Activated CD8-positive, alpha-beta memory T cell treated with anti-CD3 and anti-CD28 coated beads for 4 hours (primary cell): Measurements from ENCODE around the gene PDZRN4.

Experiments
- DNase-seq, 2 donors: peaks; one replicate each; pipeline ENCODE4 v3.0.0-alpha.2; 2020; ENCODE audit warnings: low read depth in 2 of 2

The PDZRN4 gene

DNA sequence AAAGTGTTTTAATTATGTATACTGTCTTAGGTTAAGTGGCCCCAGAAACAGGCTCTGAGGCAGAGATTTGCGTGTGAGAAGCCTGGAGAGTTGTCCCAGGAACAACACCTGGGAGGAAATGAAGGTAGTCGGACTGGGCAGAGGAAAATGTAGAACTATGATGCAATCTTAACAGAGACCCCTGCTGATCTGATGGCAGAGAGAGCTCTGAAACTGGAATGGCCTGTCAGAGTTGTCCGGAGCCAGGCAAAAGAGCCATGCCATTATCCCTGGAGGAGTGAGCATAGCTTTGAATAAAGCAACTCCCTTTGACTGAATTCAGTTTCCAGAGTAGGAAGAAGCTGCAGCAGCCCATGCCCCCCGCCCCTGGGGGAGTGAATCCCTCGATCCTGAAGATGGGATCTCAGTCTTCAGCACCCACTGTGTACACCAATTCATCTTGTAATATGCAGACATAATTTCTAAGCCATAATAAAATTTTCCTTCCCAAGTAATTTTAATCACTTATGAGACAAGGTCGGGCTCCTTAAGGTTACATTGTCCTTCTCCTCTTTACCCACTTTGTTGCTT lies 264.8 kb downstream of the PDZRN4 start:
- DNase-seq, result no peak

DNA sequence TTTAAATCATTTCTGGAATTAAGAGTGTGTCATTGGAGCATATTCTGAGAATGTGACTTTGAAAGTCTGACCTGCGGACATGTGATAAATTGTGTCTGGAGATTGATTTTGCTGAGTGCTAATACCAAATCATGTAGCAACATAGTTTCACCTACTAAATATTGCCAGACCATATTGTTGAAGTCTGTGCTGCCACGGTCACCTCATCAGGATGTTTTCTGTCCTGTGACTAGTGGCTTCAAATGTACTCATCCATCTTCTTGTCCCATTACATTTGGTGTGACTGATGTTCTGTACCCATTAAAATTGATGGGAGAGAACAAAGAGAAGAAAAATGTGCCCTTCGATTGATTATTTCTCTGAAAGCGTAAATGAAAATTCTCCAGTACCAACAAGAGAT lies 265.3 kb downstream of the PDZRN4 start:
- no peak for DNase-seq

DNA sequence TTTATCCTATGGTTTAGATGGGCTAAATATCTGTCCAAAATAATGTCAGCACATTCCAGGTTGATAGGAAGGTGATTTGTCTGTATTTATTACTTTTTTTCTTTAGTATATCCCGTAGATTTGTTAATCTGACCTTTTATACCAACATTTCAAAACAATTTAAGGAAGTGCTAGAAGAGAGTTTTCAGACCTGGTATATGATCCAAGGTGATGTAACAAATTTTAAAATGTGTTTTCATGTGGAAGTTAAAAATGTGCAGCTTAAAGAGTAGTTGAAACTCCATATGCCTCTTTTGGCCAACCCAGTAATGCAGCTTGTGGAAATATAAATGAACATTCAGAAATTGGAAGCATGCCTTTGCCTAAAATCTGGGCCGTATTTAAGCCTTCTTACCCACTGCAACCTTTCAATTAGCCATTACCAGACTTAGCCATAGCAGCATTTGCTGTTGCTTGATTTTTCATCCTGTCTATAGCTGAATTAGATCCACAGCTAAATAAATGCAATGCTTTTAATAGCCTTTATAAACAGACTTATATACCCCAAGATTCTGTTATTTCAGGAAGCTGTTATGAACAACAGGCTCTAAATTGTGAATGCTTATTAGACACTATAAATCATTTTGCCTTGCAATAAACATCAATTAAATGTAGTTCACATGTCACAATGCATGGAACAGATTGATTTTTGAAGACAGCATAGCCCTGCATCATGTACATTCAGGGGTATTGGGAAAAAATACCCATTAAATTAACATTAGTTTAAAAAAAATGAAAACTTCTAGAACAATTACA lies 271.2 kb downstream of the PDZRN4 start:
- DNase-seq, result no peak

DNA sequence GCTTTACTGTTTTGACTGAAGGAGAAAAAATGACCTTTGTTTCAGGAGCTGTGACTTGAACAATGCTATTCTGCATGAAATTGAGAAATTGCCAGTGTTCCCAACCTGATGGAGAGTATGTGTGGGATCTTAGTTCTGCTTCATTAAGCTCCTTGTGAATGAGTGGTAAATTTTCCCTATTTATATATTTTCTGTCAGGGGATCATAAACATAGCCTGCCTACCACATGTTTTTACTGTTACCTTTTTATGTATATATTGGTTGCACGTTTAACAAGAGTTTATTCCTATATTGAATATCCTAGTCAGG lies 271.7 kb downstream of the PDZRN4 start:
- DNase-seq, result no peak

DNA sequence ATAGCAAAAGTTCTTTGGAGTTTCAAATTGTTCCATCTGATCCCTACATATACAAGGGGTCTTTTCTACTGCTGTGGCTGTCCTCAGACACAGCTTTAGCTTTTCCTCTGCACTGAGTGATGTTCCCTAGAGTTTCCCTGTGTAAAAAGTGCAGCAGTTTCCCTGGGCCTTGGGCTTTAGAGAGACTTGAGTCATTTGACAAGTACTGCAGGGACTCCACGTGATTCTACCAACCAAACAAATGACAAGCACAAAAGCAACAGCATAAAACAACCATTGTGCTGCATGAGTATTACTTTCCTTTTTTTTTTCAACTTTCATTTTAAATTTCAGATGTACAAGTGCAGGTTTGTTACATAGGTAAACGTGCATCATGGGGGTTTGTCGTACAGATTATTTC lies 272.8 kb downstream of the PDZRN4 start:
- no peak for DNase-seq

DNA sequence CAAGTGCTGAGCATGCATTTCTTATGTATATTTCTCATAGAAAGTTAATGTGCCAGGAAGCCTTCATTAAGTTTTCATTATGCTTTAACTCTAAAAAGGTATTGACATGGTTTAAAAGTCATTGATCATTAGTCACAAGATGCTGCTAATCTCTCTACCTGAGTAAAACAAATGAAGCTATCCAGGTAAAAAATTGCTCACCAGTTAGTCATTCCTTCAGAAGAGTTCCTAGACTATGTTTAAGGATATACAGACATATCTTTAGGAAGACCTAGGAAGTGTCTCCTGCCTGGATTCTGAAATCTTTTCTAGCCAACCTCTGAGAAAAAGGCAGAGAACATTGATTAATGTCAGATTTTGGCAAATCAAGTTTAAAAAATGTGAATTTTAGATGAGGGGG lies 274.2 kb downstream of the PDZRN4 start:
- no peak for DNase-seq

DNA sequence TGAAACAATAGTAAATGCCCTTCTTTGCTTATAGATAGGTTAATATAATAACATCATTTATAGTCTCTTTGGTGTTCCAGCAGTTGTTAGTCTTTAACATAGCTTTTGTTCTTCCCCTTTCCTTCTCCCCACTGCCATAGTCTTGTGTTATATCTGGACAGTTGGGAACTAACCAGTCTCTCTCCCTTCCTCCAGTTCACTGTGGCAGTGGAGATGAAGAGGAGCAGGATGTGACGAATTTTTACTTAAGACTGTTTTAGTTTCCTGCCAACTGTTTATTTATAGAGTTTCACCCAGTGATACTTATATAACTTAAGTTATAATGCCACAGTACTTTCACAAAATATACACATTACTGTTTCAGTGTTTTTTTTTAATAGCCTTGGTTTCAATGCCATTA lies 277.4 kb downstream of the PDZRN4 start:
- DNase-seq, result no peak

DNA sequence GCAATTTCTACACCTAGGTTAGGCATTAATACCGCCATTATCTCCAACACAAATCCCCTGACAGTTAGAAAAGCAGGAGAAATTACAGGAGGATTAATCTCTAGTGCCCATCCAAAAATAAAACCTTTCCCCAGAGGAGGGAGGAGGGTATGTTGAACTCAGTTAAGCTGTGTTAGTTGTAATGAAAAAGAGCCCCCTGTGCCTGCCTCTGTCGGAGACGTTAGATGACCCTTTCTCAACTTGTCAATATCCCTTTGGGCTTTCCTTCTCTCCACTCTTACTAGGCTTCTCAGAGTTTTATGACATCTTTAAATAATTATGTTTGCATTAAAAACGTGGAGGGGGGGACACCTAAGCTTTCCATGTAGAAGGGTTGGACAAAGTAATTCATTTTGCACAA lies 278.2 kb downstream of the PDZRN4 start:
- DNase-seq, result no peak

DNA sequence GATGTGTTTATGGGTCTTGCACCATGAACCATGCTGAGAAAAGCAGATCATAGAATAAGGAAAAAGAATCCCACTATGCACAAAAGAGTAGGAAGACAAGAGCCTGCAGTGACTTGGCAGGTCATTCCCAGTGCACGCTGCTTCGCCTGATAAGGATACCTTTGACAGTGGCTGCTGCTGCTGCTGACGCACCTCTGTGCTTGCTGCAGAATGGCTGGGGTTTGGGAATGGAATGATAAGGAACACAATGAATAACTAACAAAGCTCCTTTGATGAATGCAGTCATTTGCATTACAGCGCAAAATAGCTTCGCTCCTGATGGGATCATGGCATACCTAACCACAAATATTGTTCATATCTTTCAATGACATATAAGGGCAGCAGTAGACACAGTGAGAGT lies 278.7 kb downstream of the PDZRN4 start:
- DNase-seq, result no peak

DNA sequence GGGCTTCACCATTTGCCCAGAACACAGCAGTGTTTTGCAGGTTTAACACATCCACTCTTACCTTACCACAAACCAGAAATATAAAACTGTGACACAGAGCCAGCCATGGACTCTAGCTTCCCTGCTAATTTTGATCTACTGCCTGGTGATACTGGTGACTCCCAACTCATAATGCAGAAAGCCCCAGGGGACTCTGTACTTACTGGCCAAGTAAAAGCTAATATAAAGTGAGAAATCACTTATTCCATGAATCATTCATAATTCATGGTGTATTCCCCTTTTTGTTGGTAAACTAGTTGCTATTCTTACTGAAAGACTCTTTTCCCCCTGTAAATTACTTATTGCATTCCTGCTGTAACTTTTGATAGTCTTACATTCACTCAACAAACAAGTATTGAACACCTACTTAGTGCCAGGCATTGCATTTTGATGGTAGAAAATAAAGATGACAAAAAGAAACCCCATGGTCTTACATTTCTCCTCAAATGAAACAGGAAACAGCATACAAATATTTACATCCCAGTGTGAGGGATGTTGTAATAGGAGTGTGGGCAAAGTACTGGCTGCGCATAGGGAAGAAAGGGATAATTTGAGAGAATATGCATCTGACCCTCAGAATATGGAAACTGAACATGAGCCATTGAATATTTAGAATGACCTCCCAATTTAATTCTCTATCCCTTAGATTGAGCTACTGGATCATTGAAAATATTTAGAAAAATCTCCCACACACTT lies 279.6 kb downstream of the PDZRN4 start:
- DNase-seq, result no peak

DNA sequence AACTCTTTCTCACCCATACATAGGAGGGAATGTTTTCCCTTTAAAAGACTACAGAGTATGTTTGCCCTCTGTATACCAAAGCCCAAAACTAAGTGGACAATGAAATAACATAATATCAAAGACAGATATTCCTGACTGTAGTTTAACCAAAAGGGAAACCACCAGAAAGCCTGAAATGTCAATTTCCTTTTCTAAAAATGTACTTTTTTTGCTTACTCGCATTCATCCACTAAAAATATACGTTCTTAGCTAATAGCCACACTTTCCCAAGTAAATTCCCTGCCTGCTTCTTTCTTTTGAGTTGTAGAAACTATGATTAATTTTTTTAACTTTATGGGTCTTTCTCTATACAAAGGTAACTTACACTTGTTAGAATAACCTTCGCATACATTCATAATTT lies 280.2 kb downstream of the PDZRN4 start:
- DNase-seq, result no peak

DNA sequence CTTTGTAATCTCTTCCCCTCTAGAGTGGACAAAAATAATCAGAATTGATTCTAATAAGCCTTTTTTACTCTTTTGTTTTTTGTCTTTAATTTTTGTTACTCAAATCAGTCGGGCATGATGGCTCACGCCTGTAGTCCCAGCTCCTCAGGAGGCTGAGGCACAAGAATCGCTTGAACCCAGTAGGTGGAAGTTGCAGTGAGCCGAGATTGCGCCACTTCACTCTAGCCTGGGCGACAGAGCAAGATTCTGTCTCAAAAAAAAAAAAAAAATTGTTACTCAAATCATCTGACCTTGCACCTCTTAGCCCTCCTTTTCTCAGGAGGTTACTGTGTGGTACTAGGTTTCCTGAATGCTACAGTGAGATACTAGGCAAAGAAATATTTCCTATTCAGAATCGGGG lies 280.6 kb downstream of the PDZRN4 start:
- no peak for DNase-seq

DNA sequence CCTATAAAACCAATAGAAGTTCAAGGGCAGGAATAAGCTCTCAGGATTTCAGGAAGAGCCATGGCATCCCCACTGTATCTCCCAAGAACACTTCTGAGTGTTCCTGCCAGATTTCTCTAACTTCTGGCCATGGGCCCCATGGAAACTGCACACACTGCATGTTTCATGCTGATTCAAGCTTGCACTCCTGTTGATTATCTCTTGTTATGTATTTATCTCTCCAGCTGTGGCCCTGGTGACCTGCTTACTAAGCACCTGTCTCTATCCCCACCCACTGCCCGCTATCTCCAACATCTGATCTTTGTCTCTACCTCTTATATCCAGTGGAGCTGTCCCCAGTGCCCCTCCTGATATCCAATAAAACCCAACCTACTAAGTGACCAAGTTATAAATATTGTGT lies 285.3 kb downstream of the PDZRN4 start:
- DNase-seq, result no peak

DNA sequence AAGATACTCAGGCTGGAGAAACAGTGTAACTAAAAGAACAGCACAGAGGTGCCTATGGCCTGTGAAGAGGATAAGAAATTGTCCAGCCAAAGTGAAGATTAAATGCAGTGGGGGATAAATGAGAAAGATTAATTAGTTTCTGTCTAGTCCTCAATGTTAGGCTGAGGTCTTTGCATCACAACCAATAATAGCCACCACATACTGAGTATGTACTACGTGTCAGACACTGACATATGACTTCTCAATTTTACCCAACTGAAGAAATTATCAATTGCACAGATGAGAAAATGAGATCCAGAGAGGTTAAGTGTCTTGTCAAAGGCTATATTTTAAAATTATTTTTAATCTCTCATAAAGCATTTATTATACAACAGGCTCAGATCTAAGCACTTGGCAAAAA lies 285.9 kb downstream of the PDZRN4 start:
- no peak for DNase-seq

DNA sequence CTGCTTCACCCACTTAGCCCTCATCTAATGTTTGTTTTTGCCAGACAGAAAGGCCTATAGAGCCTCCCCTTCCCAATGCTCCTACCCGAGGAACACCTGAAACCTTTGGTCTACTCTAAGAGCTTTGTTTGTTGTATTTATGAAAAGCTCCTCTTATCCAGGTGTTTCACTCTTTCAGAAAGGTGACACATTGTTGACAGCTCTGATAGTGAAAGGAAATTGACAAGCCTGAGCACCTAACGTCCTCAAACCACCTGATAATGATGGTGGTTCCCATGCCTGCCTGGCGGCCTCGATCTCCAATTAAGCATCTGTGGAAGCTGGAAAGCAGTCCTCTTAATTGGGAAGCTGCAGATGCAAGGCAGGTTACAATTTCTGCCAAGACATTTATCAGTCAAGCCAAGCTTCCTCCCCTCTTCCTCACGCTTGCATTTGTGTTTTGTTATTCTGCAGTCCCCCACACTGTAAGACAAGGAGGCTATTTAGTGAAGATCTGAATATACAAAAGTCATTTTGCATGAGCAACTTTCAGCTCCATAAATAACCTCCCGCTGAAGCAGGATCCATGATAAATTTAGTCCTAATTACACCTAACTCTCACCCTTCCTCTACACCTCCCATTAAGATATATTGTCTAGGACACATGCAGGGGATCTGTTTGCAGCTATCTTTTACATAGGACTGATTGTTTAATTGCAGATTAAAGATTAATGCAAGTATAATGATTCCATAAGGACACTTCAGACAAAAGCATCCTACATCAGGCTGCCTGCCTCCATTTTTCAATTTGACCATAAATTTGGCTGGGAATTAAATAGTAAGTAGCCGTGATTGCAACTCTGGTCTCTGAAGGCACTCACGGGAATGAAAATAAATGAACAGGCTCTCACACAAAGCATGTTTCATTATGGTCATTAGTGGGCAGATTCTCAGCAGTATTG lies 288.6 kb downstream of the PDZRN4 start:
- no peak for DNase-seq

DNA sequence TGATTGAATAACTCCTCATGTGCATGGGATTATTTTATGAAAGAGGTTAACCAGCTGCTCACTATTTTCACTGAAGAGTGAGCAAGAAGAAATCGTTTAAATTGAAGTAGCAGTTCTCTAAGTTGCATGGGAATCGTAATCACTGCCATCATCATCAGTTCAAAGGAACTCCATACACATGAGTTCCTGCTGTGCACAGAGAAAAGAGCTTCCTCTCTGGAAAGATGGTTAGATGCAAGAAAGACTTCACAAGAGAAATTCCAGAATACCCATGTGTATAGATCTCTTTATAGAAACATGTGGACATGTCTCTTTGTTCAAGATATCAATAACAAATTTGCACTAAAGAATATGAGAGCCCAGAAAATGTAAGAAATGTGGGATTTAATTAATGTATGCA lies 291.3 kb downstream of the PDZRN4 start:
- no peak for DNase-seq

DNA sequence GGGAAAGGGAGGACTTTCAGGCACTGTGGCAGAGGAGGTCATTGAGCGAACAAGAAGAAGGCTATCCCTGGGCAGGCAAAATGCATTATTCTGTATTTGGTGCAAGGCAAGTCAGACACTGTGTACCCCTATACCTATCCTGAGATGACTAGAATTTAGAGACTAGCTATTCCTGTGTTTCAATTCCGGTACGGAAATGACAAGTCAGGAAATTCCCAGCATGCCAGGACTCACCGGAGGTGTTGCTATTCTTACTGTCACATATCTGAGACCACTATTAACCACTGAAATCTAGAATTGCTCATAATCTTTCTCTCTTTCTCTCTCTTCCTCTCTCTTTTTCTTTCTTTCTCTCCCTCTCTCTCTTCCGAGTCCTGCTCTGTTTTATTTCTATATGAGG lies 297.1 kb downstream of the PDZRN4 start:
- no peak for DNase-seq

DNA sequence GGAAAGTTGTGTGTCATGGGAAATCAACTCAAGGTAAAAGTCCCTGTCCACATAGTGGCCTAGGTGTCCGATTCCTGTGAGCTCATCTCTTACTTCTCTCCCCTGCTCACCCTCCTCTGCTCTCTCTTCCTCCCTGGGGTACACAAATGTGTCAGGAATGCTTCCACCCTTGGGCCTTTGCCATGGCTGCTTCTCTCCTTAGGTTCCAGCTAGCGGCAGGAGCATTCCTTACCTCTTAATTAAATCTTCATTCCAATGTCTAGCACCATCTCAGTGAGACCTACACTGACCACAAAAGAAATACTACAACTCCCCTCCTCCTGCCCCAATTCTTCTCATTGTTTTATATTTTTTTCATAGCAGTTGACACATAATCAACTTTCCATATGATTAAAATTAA lies 298.6 kb downstream of the PDZRN4 start:
- no peak for DNase-seq

DNA sequence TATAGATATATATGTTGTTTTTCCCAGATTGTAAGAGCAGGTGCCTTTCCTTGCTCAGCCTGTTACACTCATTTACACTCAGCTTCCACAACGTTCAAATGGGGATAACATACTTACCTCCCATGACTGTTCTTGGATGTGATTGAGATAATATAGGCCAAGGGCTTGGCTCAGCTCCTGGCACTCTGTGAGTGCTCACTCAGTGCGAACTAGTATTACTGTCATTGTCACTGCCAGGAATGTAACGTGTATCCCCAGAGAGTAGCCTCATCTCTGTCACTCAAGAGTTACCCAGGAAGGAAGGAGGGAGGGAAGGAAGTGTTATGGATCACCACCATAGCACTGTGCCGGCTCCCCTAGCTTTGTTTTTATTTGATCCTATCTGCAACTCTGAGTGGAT lies 307.9 kb downstream of the PDZRN4 start:
- no peak for DNase-seq

DNA sequence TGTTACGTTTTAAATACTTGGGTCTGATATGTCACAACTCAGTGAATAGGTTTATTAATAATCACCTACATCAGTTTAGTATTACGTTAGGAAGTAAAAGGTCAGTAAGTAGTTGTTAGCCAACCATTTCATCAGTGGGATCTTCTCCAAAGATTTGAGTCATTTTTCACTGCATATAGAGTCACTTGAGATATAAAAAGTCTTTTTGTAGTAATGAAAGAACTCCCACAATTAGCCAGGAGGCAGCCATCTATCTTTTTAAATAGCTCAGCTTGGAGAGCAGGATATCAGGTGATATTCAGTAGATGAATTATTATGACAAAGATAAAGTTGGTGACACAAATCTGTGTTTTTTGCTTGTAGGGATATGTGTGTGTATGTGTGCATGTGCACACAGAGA lies 309.3 kb downstream of the PDZRN4 start:
- DNase-seq, result no peak

DNA sequence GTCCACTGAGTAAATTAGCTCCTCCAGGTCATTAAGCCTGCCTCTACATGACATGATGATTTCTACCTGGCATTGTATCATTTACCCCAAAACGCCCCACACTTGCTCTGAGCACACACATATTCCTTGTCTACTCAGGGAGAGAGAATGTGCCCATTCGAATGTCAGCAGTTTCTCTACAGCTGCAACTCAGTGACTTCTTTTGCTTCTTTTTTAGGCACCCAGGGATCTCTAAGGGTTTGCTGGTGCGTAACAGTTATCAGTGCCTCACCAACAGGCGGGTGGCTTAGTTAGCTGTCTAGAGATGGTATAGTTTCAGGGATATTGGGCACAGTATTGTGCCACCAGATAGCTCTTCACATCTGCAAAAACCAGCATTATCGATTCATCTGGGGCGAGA lies 316.9 kb downstream of the PDZRN4 start:
- DNase-seq, result no peak

DNA sequence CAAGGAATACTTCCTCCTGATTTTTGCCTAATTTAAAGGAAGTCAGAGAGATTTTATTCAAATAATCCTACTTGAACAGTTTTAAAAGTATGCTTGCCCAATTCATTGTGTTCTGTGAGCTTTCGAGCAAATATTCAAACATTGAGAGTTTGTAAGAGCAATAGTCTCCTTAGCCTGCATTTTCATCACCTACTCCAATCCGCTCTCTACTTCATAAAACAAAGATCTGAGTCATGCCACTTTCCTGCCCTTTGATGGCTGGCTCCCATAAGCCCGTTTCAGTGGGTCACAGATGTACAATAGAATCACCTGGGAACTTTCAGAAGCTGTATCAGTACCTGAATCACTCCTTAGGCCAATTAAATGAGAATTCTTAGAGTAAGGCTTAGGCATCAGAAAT lies 319.2 kb downstream of the PDZRN4 start:
- no peak for DNase-seq
